H9 (cell line): Measurements from ENCODE around the gene ARMCX6. TPM values are rescaled to one million over a fixed set of nuclear protein-coding genes. Genes with fewer than 3 reads are reported as not detected.

Source experiments
- DNase-seq: peaks from one replicate; pipeline ENCODE4 v3.0.0-alpha.2; 2017
- H2AFZ ChIP-seq: one replicate; pipeline ENCODE4 v1.6.1; 2013; ENCODE audit warnings: mild to moderate bottlenecking, low read length, control low read depth, moderate library complexity
- H2AK5ac ChIP-seq: 2 replicates; pipeline ENCODE4 v1.6.1; 2013; ENCODE audit warnings: low read length, control low read depth, mixed read lengths; ENCODE audit not compliant: insufficient read length
- H2BK120ac ChIP-seq: one replicate; pipeline ENCODE4 v1.6.1; 2013; ENCODE audit warnings: low read depth, mild to moderate bottlenecking, low read length, control low read depth, inconsistent platforms; ENCODE audit not compliant: poor library complexity, severe bottlenecking
- H2BK12ac ChIP-seq: 2 replicates; pipeline ENCODE4 v1.6.1; 2013; ENCODE audit warnings: low read length, control low read depth, mixed read lengths, low read depth; ENCODE audit not compliant: insufficient read length
- H2BK15ac ChIP-seq: 2 replicates; pipeline ENCODE4 v1.6.1; 2013; ENCODE audit warnings: low read depth, low read length, control low read depth
- H2BK20ac ChIP-seq: one replicate; pipeline ENCODE4 v1.6.1; 2013; ENCODE audit warnings: low read depth, mild to moderate bottlenecking, low read length, control low read depth, inconsistent platforms; ENCODE audit not compliant: poor library complexity, severe bottlenecking
- H2BK5ac ChIP-seq: 2 replicates; pipeline ENCODE4 v1.6.1; 2013; ENCODE audit warnings: low read length, control low read depth, mixed read lengths; ENCODE audit not compliant: insufficient read length
- H3K14ac ChIP-seq: 2 replicates; pipeline ENCODE4 v1.6.1; 2013; ENCODE audit warnings: low read length, control low read depth; ENCODE audit not compliant: insufficient read depth
- H3K18ac ChIP-seq: 2 replicates; pipeline ENCODE4 v1.6.1; 2013; ENCODE audit warnings: low read depth, mild to moderate bottlenecking, mixed read lengths, low read length, control low read depth; ENCODE audit not compliant: insufficient read length
- H3K23ac ChIP-seq: 2 replicates; pipeline ENCODE4 v1.6.1; 2013; ENCODE audit warnings: low read length, control low read depth, mixed read lengths, low read depth; ENCODE audit not compliant: insufficient read length
- H3K23me2 ChIP-seq: 2 replicates; pipeline ENCODE4 v1.6.1; 2013; ENCODE audit warnings: low read depth, mild to moderate bottlenecking, mixed read lengths, low read length, control low read depth; ENCODE audit not compliant: insufficient read length, poor library complexity, severe bottlenecking
- H3K27ac ChIP-seq: 2 replicates; pipeline ENCODE4 v1.5.1; 2013; ENCODE audit warnings: low read length, control low read depth, mixed read lengths, low read depth; ENCODE audit not compliant: insufficient read length
- H3K27me3 ChIP-seq: 2 replicates; pipeline ENCODE4 v1.6.1; 2013; ENCODE audit warnings: low read length, control low read depth, inconsistent platforms; ENCODE audit not compliant: insufficient read depth
- H3K4ac ChIP-seq: 2 replicates; pipeline ENCODE4 v1.6.1; 2013; ENCODE audit warnings: low read depth, mild to moderate bottlenecking, control low read depth, inconsistent platforms, low read length, moderate library complexity
- H3K4me1 ChIP-seq: 2 replicates; pipeline ENCODE4 v1.6.1; 2013; ENCODE audit warnings: low read length, control low read depth, inconsistent platforms; ENCODE audit not compliant: insufficient read depth
- H3K4me2 ChIP-seq: 2 replicates; pipeline ENCODE4 v1.6.1; 2013; ENCODE audit warnings: low read length, control low read depth, mixed read lengths; ENCODE audit not compliant: insufficient read length, insufficient read depth
- H3K56ac ChIP-seq: 2 replicates; pipeline ENCODE4 v1.6.1; 2013; ENCODE audit warnings: low read depth, mild to moderate bottlenecking, mixed read lengths, low read length, control low read depth; ENCODE audit not compliant: insufficient read length
- H3K79me1 ChIP-seq: 2 replicates; pipeline ENCODE4 v1.6.1; 2013; ENCODE audit warnings: low read depth, mild to moderate bottlenecking, moderate library complexity, low read length, control low read depth, inconsistent platforms; ENCODE audit not compliant: insufficient read depth, poor library complexity, severe bottlenecking
- H3K79me2 ChIP-seq: 2 replicates; pipeline ENCODE4 v1.6.1; 2013; ENCODE audit warnings: low read length, control low read depth, inconsistent platforms; ENCODE audit not compliant: insufficient read depth
- H3K9ac ChIP-seq: 2 replicates; pipeline ENCODE4 v1.6.1; 2013; ENCODE audit warnings: low read length, control low read depth, mixed read lengths; ENCODE audit not compliant: insufficient read length; ENCODE audit errors: extremely low read depth
- H3K9me3 ChIP-seq: one replicate; pipeline ENCODE4 v1.6.1; 2013; ENCODE audit warnings: low read depth, low read length, inconsistent platforms; ENCODE audit not compliant: control insufficient read depth
- H3T11ph ChIP-seq: one replicate; pipeline ENCODE4 v1.6.1; 2013; ENCODE audit warnings: mild to moderate bottlenecking, low read length, control low read depth, inconsistent platforms
- H4K20me1 ChIP-seq: one replicate; pipeline ENCODE4 v1.6.1; 2013; ENCODE audit not compliant: control insufficient read depth, insufficient read length, insufficient read depth
- H4K5ac ChIP-seq: 2 replicates; pipeline ENCODE4 v1.6.1; 2013; ENCODE audit warnings: low read depth, mild to moderate bottlenecking, mixed read lengths, low read length, control low read depth; ENCODE audit not compliant: insufficient read length
- H4K8ac ChIP-seq: replicated peaks from 2 replicates; pipeline ENCODE4 v1.6.1; 2013; ENCODE audit warnings: low read length, control low read depth, mixed read lengths, low read depth; ENCODE audit not compliant: insufficient read length
- H4K91ac ChIP-seq: 2 replicates; pipeline ENCODE4 v1.6.1; 2013; ENCODE audit warnings: low read depth, mild to moderate bottlenecking, moderate library complexity, mixed read lengths, low read length, control low read depth; ENCODE audit not compliant: insufficient read length
- H3K27ac Mint-ChIP-seq, 3 experiments: 2 replicates in 2 of 3; 3 replicates in 1 of 3; pipeline ENCODE4 v1.8.0; 2020 to 2021; ENCODE audit warnings: mixed read lengths in 3 of 3, mild to moderate bottlenecking in 1 of 3, moderate library complexity in 1 of 3
- H3K27me3 Mint-ChIP-seq: 2 replicates; pipeline ENCODE4 v1.8.0; 2021; ENCODE audit warnings: low read depth, mild to moderate bottlenecking, moderate library complexity, mixed read lengths
- H3K36me3 Mint-ChIP-seq, 3 experiments: 2 replicates in 2 of 3; 3 replicates in 1 of 3; pipeline ENCODE4 v1.8.0; 2020 to 2021; ENCODE audit warnings: low read depth in 3 of 3, mixed read lengths in 3 of 3; ENCODE audit not compliant: insufficient read depth in 1 of 3
- H3K4me1 Mint-ChIP-seq, 2 experiments: 2 replicates each; pipeline ENCODE4 v1.8.0; 2020; ENCODE audit warnings: mixed read lengths in 2 of 2
- H3K4me3 Mint-ChIP-seq, 2 experiments: 2 replicates in 1 of 2; 3 replicates in 1 of 2; pipeline ENCODE4 v1.8.0; 2020 to 2021; ENCODE audit warnings: mild to moderate bottlenecking in 2 of 2, mixed read lengths in 2 of 2, moderate library complexity in 1 of 2
- H3K9me3 Mint-ChIP-seq, 2 experiments: 2 replicates in 1 of 2; 3 replicates in 1 of 2; pipeline ENCODE4 v1.8.0; 2020; ENCODE audit warnings: mild to moderate bottlenecking in 2 of 2, mixed read lengths in 2 of 2, moderate library complexity in 1 of 2
- CTCF ChIP-seq: fragments of 200-600 bp; sonication (generic); conservative IDR thresholded peaks from 3 replicates; pipeline ENCODE4 v1.8.0; 2021; ENCODE audit warnings: antibody characterized with exemption, mild to moderate bottlenecking
- WGBS: extraction: QIAGEN DNeasy Blood & Tissue Kit; methylation state at CpG from one replicate; pipeline ENCODE4 v1.1.7; 2013; ENCODE audit warnings: missing lambda C conversion rate, low lambda C conversion rate, mixed read lengths; ENCODE audit not compliant: insufficient read length; ENCODE audit errors: extremely low coverage; 5-methylcytosine and 5-hydroxymethylcytosine counted together
- total RNA-seq: library from RNA; stranded (reverse); gene quantifications from 2 replicates; pipeline ENCODE4 v1.2.1, GENCODE V29; 2021

ARMCX6 gene
- total RNA-seq, 1 experiment from 2014 or later = 48.6 TPM

DNA sequence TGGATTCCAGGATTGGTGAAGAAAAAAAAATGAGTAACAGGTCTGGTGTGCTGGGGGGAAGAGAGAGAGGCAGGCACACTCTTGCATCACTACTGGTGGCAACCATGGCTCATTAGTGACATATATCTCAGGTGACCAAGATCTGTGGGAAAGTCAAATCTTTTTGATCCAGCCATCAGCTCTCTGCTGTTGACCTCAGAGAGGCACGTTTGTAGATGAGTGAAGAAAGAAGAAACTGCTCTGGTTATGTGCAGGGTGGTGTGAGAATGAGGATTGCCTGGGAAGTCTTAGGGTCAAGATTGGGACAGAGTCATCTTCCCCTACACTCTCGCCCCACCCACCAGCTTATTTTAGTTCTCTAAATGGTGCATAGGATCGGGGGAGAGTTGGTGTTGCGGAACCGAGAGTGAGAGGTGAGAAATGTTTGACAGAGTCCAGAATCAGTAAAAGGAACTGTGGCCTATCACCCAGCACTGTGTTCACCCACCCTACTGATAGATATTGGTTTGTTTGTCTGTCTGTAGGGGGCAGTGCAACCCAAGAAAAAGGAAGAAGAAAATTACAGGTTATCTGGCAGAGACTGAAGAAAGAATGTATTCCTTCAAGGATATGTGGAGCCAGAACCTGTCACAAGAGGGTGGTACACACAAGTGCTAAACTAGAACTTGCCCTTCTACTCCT, 21.9 kb downstream of the ARMCX6 start:
- Histone ChIP-seq H4K5ac (no peak overlapping the region), H3K23me2 (no peaks in the 10 kb centered on the region), H3K23ac (no peak overlapping the region), H3K4me2 (no peak overlapping the region), H3K9me3 (peaks cover 16% of the 10 kb centered on the region), H3K79me2 (no peaks in the 10 kb centered on the region), H3K4me1 (no peaks in the 10 kb centered on the region), H4K8ac (no peak overlapping the region), H3K9ac (no peak overlapping the region), H2AFZ (no peak overlapping the region), H3K14ac (no peak overlapping the region), H3K4ac (no peak overlapping the region), H2BK20ac (no peak overlapping the region), H3K27ac (no peak overlapping the region), H2AK5ac (no peak overlapping the region), H4K20me1 (no peaks in the 10 kb centered on the region), H3K79me1 (no peaks in the 10 kb centered on the region), H3T11ph (no peak overlapping the region), H3K18ac (no peak overlapping the region), H2BK12ac (no peak overlapping the region), H3K56ac (no peak overlapping the region), H4K91ac (no peak overlapping the region), H2BK120ac (no peak overlapping the region), H2BK5ac (no peak overlapping the region), H3K27me3 (no peaks in the 10 kb centered on the region), H2BK15ac (no peak overlapping the region)
- TF ChIP-seq CTCF = peak; percentile 76
- Mint-ChIP-seq H3K4me3 (no peak overlapping the region), H3K36me3 (no peaks in the 10 kb centered on the region; a peak in 3 of 7 replicates), H3K27me3 (peaks cover 3% of the 10 kb centered on the region; the same call in 1 of the 2 replicates), H3K27ac (no peak overlapping the region), H3K9me3 (peaks cover 43 to 53% of the 10 kb centered on the region in 2 experiments), H3K4me1 (no peaks in the 10 kb centered on the region)
- DNase-seq = peak; percentile 27
- no CpG with 5 or more reads among the region's 5 CpGs for WGBS

Other genes with a start within 250 kb of the ARMCX6 start
- 0.09 and 0.35 TPM in 2 replicates for gene BTK, start 231.8 kb downstream of the ARMCX6 start, total RNA-seq
- 411 and 428 TPM in 2 replicates for gene RPL36A, start 227.0 kb downstream of the ARMCX6 start, total RNA-seq
- gene GLA, start 210.1 kb downstream of the ARMCX6 start, total RNA-seq = 40.3 and 41.9 TPM in 2 replicates
- 60.2 and 63.2 TPM in 2 replicates for gene HNRNPH2, start 209.8 kb downstream of the ARMCX6 start, total RNA-seq
- 17.0 and 17.3 TPM in 2 replicates for gene ARMCX4, start 132.5 kb downstream of the ARMCX6 start, total RNA-seq
- 20.2 and 22.4 TPM in 2 replicates for gene ARMCX1, start 67.5 kb downstream of the ARMCX6 start, total RNA-seq
- gene ARMCX3, start 5.2 kb upstream of the ARMCX6 start, total RNA-seq = 18.5 and 19.4 TPM in 2 replicates
- gene ARMCX2, start 41.9 kb upstream of the ARMCX6 start, total RNA-seq = 108 TPM in 2 replicates